Measurements from ENCODE around the gene TGFBR2.

- TF ChIP-seq GATA3 (IDR thresholded peaks at IDR 0.05; ENCODE audit: low read depth, low read length) = no peak
- TF ChIP-seq GATA2 (IDR thresholded peaks at IDR 0.05; ENCODE audit: low read depth, low read length) = no peak
Measured at GRCh38 chr3:30622047-30622545, 15.7 kb downstream of the TGFBR2 start.
